ENCODE measurements around the gene SLC35G3.
"Not testable (repeated sequence)": the region's sequence is repeated elsewhere in the genome, so short reads cannot be mapped to it uniquely, and the experiment has no call there.

DNA sequence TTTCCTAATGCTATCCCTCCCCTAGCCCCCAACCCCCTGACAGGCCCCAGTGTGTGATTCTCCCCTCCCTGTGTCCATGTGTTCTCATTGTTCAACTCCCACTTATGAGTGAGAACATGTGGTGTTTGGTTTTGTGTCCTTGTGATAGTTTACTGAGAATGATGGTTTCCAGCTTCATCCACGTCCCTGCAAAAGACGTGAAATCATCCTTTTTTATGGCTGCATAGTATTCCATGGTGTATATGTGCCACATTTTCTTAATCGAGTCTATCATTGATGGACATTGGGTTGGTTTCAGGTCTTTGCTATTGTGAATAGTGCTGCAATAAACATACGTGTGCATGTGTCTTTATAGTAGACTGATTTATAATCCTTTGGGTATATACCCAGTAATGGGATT lies 40.1 kb upstream of the SLC35G3 start:
- TF ChIP-seq, protein P1, sequence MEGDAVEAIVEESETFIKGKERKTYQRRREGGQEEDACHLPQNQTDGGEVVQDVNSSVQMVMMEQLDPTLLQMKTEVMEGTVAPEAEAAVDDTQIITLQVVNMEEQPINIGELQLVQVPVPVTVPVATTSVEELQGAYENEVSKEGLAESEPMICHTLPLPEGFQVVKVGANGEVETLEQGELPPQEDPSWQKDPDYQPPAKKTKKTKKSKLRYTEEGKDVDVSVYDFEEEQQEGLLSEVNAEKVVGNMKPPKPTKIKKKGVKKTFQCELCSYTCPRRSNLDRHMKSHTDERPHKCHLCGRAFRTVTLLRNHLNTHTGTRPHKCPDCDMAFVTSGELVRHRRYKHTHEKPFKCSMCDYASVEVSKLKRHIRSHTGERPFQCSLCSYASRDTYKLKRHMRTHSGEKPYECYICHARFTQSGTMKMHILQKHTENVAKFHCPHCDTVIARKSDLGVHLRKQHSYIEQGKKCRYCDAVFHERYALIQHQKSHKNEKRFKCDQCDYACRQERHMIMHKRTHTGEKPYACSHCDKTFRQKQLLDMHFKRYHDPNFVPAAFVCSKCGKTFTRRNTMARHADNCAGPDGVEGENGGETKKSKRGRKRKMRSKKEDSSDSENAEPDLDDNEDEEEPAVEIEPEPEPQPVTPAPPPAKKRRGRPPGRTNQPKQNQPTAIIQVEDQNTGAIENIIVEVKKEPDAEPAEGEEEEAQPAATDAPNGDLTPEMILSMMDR (IDR thresholded peaks at IDR 0.05) = not testable (repeated sequence)
- not testable (repeated sequence) for TF ChIP-seq POLR2A (IDR thresholded peaks at IDR 0.05)

Data from body of pancreas (tissue), 4 donors.